ENCODE data around the gene IL36B.

DNA sequence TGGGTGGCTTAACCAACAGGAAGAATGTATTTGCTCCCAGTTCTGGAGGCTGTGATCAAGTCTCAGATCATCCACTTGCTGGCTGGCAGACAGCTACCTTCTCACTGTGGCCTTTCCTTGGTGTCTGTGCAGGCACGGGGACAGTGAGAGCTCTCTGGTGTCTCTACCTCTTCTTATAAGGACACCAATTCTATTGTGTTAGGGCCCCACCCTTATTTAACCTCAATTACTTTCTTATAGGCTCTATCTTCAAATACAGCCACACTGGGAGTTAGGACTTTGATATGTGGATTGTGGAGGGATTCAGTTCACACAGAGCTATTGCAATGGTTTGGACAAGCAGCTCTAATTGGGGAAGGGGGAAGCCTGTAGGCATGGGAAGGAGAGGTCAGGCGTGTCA lies 49.5 kb upstream of the IL36B start:
- TF ChIP-seq, protein P1, sequence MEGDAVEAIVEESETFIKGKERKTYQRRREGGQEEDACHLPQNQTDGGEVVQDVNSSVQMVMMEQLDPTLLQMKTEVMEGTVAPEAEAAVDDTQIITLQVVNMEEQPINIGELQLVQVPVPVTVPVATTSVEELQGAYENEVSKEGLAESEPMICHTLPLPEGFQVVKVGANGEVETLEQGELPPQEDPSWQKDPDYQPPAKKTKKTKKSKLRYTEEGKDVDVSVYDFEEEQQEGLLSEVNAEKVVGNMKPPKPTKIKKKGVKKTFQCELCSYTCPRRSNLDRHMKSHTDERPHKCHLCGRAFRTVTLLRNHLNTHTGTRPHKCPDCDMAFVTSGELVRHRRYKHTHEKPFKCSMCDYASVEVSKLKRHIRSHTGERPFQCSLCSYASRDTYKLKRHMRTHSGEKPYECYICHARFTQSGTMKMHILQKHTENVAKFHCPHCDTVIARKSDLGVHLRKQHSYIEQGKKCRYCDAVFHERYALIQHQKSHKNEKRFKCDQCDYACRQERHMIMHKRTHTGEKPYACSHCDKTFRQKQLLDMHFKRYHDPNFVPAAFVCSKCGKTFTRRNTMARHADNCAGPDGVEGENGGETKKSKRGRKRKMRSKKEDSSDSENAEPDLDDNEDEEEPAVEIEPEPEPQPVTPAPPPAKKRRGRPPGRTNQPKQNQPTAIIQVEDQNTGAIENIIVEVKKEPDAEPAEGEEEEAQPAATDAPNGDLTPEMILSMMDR (IDR thresholded peaks at IDR 0.05 in 2 of 3, conservative IDR thresholded peaks at IDR 0.05 in 1 of 3; ENCODE audit: insufficient read depth in 2 of 3, low read depth in 1 of 3, low read length in 3 of 3), result no peak
- no peak for TF ChIP-seq POLR2A (conservative IDR thresholded peaks at IDR 0.05)
- TF ChIP-seq POLR2AphosphoS5 (IDR thresholded peaks at IDR 0.05; ENCODE audit: control insufficient read depth, insufficient read depth, low read depth, low read length), result no peak
- no peak for TF ChIP-seq MYBL2 (IDR thresholded peaks at IDR 0.05; ENCODE audit: low read depth)
- TF ChIP-seq MYBL2 (CRISPR knock-in tag; IDR thresholded peaks at IDR 0.05; ENCODE audit: borderline replicate concordance), result no peak
- no peak for TF ChIP-seq RAD51 (IDR thresholded peaks at IDR 0.05; ENCODE audit: borderline replicate concordance, low read depth)
- TF ChIP-seq SP2 (IDR thresholded peaks at IDR 0.05; ENCODE audit: extremely low read depth, low read depth, low read length, poor library complexity, severe bottlenecking), result no peak
- no peak for TF ChIP-seq ZNF12 (CRISPR knock-in tag; IDR thresholded peaks at IDR 0.05)
- no peak for TF ChIP-seq ZNF175 (CRISPR knock-in tag; IDR thresholded peaks at IDR 0.05; ENCODE audit: low read depth)
- no peak for TF ChIP-seq MYC (IDR thresholded peaks at IDR 0.05; ENCODE audit: low read depth, low read length)
- TF ChIP-seq MYC (CRISPR knock-in tag; IDR thresholded peaks at IDR 0.05; ENCODE audit: borderline replicate concordance, low read depth), result no peak
